HFFc6 (cell line): ENCODE data around the gene POR. TPM values are rescaled to one million over a fixed set of nuclear protein-coding genes. Genes with fewer than 3 reads are reported as not detected.

Source experiments
- DNase-seq: peaks from one replicate; pipeline ENCODE4 v3.0.0-alpha.2; 2018
- H3K27ac Mint-ChIP-seq: 2 replicates; pipeline ENCODE4 v1.8.0; 2020; ENCODE audit warnings: mild to moderate bottlenecking, mixed read lengths
- H3K27me3 Mint-ChIP-seq: 2 replicates; pipeline ENCODE4 v1.8.0; 2021; ENCODE audit warnings: mild to moderate bottlenecking, moderate library complexity, mixed read lengths; ENCODE audit not compliant: insufficient read depth
- H3K36me3 Mint-ChIP-seq: 2 replicates; pipeline ENCODE4 v1.8.0; 2021; ENCODE audit warnings: low read depth, mixed read lengths
- H3K4me1 Mint-ChIP-seq: 2 replicates; pipeline ENCODE4 v1.8.0; 2020; ENCODE audit warnings: low read depth, mixed read lengths
- H3K4me3 Mint-ChIP-seq: 2 replicates; pipeline ENCODE4 v1.8.0; 2020; ENCODE audit warnings: mild to moderate bottlenecking, moderate library complexity, mixed read lengths
- H3K9me3 Mint-ChIP-seq: 2 replicates; pipeline ENCODE4 v1.8.0; 2020; ENCODE audit warnings: mild to moderate bottlenecking, mixed read lengths
- CTCF ChIP-seq: fragments of 200-600 bp; sonication (generic); IDR thresholded peaks from 2 replicates; pipeline ENCODE4 v1.5.0; 2021; ENCODE audit warnings: antibody characterized with exemption, mild to moderate bottlenecking
- total RNA-seq, 6 experiments: library from RNA; stranded (reverse); fragmentation: NEBNext Ultra II Directional; extraction: Animal tissue kit (Norgen Biotek cat#: 25700); gene quantifications; 2 replicates in 1 of 6; 3 replicates in 5 of 6; pipeline ENCODE4 v1.2.3, GENCODE V29; 2021

The POR gene
- total RNA-seq, 6 experiments from 2014 or later = 48.2 to 69.3 (median 49.4) TPM

GRCh38 chr7:75981203-75981452, 66.2 kb downstream of the POR start:
- TF ChIP-seq CTCF = no peak

GRCh38 chr7:75981453-75982305, 66.7 kb downstream of the POR start:
- H3K4me3 Mint-ChIP-seq = no peak overlapping the region
- peaks cover 4% of the 10 kb centered on the region; the same call in 1 of the 2 replicates for H3K36me3 Mint-ChIP-seq
- no peak for TF ChIP-seq CTCF
- H3K4me1 Mint-ChIP-seq = no peaks in the 10 kb centered on the region
- no peak overlapping the region for H3K27ac Mint-ChIP-seq
- DNase-seq = no peak
- H3K9me3 Mint-ChIP-seq = no peaks in the 10 kb centered on the region
- peaks cover 13% of the 10 kb centered on the region for H3K27me3 Mint-ChIP-seq

More at GRCh38 chr7:75981203-75981452, 66.2 kb downstream of the POR start:
- no peak overlapping the region for H3K27ac Mint-ChIP-seq
- H3K4me3 Mint-ChIP-seq = no peak overlapping the region
- H3K4me1 Mint-ChIP-seq = no peaks in the 10 kb centered on the region
- H3K36me3 Mint-ChIP-seq = peaks cover 4% of the 10 kb centered on the region; the same call in 1 of the 2 replicates
- peaks cover 13% of the 10 kb centered on the region for H3K27me3 Mint-ChIP-seq
- H3K9me3 Mint-ChIP-seq = no peaks in the 10 kb centered on the region
- no peak for DNase-seq

- DNase-seq = no peak
- Mint-ChIP-seq H3K4me3 (no peak overlapping the region), H3K27me3 (peaks cover 13% of the 10 kb centered on the region), H3K9me3 (no peaks in the 10 kb centered on the region), H3K36me3 (peaks cover 4% of the 10 kb centered on the region; the same call in 1 of the 2 replicates), H3K4me1 (no peaks in the 10 kb centered on the region), H3K27ac (no peak overlapping the region)
- TF ChIP-seq CTCF = no peak
Observed at GRCh38 chr7:75982306-75983064, 67.5 kb downstream of the POR start.

- H3K4me3 Mint-ChIP-seq = no peak overlapping the region
- H3K27ac Mint-ChIP-seq = no peak overlapping the region
- DNase-seq = no peak
- TF ChIP-seq CTCF = no peak
- H3K36me3 Mint-ChIP-seq = peaks cover 4% of the 10 kb centered on the region; the same call in 1 of the 2 replicates
- no peaks in the 10 kb centered on the region for H3K4me1 Mint-ChIP-seq
- H3K9me3 Mint-ChIP-seq = no peaks in the 10 kb centered on the region
- peaks cover 13% of the 10 kb centered on the region for H3K27me3 Mint-ChIP-seq
Observed at GRCh38 chr7:75983471-75984129, 68.6 kb downstream of the POR start.

- TF ChIP-seq CTCF = no peak
- no peak for DNase-seq
- Mint-ChIP-seq H3K4me1 (no peaks in the 10 kb centered on the region; the same call in 1 of the 2 replicates), H3K9me3 (no peaks in the 10 kb centered on the region), H3K36me3 (peaks cover 4% of the 10 kb centered on the region; the same call in 1 of the 2 replicates), H3K27ac (no peak overlapping the region), H3K27me3 (peaks cover 13% of the 10 kb centered on the region), H3K4me3 (no peak overlapping the region)
Observed at GRCh38 chr7:75984130-75985008, 69.4 kb downstream of the POR start.
